Measurements from ENCODE around the gene TMED7. TPM values are rescaled to one million over a fixed set of nuclear protein-coding genes. Genes with fewer than 3 reads are reported as not detected.
A peak's percentile ranks its signal among the peaks of the same experiment; 100 is the strongest.
"Not testable (repeated sequence)": the region's sequence is repeated elsewhere in the genome, so short reads cannot be mapped to it uniquely, and the experiment has no call there.

The TMED7 gene
- total RNA-seq, 1 experiment from 2014 or later: 86.5 TPM

GRCh38 chr5:115625579-115626444, at the start of gene TMED7 (continued):
- TF ChIP-seq, protein P1, sequence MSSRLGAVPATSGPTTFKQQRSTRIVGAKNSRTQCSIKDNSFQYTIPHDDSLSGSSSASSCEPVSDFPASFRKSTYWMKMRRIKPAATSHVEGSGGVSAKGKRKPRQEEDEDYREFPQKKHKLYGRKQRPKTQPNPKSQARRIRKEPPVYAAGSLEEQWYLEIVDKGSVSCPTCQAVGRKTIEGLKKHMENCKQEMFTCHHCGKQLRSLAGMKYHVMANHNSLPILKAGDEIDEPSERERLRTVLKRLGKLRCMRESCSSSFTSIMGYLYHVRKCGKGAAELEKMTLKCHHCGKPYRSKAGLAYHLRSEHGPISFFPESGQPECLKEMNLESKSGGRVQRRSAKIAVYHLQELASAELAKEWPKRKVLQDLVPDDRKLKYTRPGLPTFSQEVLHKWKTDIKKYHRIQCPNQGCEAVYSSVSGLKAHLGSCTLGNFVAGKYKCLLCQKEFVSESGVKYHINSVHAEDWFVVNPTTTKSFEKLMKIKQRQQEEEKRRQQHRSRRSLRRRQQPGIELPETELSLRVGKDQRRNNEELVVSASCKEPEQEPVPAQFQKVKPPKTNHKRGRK (CRISPR knock-in tag; IDR thresholded peaks at IDR 0.05; ENCODE audit: borderline replicate concordance): no peak
- TF ChIP-seq ATF2 (CRISPR knock-in tag; IDR thresholded peaks at IDR 0.05; ENCODE audit: borderline replicate concordance, low read depth): no peak
- TF ChIP-seq ZNF281 (CRISPR knock-in tag; IDR thresholded peaks at IDR 0.05): no peak
- no peak for TF ChIP-seq TEAD4 (CRISPR knock-in tag; IDR thresholded peaks at IDR 0.05)
- 0 out of 2 replicates have a peak, but pooled peaks have one; percentile 16 for TF ChIP-seq SMAD4 (CRISPR knock-in tag; IDR thresholded peaks at IDR 0.05)
- no peak for TF ChIP-seq ZNF396 (CRISPR knock-in tag; IDR thresholded peaks at IDR 0.05; ENCODE audit: borderline replicate concordance)
- TF ChIP-seq ZSCAN18 (CRISPR knock-in tag; IDR thresholded peaks at IDR 0.05): no peak
- TF ChIP-seq CBFB (CRISPR knock-in tag; IDR thresholded peaks at IDR 0.05; ENCODE audit: low read depth): no peak
- peak; percentile 84 for TF ChIP-seq MAX (CRISPR knock-in tag; IDR thresholded peaks at IDR 0.05)
- TF ChIP-seq FOXJ3 (CRISPR knock-in tag; IDR thresholded peaks at IDR 0.05; ENCODE audit: borderline replicate concordance): no peak
- no peak for TF ChIP-seq ZNF263 (CRISPR knock-in tag; IDR thresholded peaks at IDR 0.05; ENCODE audit: low read depth)
- TF ChIP-seq, protein P2, sequence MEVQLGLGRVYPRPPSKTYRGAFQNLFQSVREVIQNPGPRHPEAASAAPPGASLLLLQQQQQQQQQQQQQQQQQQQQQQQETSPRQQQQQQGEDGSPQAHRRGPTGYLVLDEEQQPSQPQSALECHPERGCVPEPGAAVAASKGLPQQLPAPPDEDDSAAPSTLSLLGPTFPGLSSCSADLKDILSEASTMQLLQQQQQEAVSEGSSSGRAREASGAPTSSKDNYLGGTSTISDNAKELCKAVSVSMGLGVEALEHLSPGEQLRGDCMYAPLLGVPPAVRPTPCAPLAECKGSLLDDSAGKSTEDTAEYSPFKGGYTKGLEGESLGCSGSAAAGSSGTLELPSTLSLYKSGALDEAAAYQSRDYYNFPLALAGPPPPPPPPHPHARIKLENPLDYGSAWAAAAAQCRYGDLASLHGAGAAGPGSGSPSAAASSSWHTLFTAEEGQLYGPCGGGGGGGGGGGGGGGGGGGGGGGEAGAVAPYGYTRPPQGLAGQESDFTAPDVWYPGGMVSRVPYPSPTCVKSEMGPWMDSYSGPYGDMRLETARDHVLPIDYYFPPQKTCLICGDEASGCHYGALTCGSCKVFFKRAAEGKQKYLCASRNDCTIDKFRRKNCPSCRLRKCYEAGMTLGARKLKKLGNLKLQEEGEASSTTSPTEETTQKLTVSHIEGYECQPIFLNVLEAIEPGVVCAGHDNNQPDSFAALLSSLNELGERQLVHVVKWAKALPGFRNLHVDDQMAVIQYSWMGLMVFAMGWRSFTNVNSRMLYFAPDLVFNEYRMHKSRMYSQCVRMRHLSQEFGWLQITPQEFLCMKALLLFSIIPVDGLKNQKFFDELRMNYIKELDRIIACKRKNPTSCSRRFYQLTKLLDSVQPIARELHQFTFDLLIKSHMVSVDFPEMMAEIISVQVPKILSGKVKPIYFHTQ (CRISPR knock-in tag; IDR thresholded peaks at IDR 0.05): no peak
- no peak for TF ChIP-seq ZMAT4 (CRISPR knock-in tag; IDR thresholded peaks at IDR 0.05)
- TF ChIP-seq ZNF138 (CRISPR knock-in tag; conservative IDR thresholded peaks at IDR 0.05): 0 out of 2 replicates have a peak, but pooled peaks have one; percentile 32

- CTCF ChIA-PET; POLR2A ChIA-PET; H3K4me3 Mint-ChIP-seq; ATAC-seq; DNase-seq (ENCODE audit: low spot score); H3K27me3 Mint-ChIP-seq (ENCODE audit: low read depth); H3K27ac Mint-ChIP-seq; H3K4me1 Mint-ChIP-seq: not testable (repeated sequence)
- Mint-ChIP-seq H3K36me3 (peaks cover 27% of the 10 kb centered on the region), H3K9me3 (peaks cover 43% of the 10 kb centered on the region)
These were observed 48.9 kb upstream of the TMED7 start for GRCh38 chr5:115674782-115675181.
